Thyroid gland (tissue), 4 donors: ENCODE data around the gene PROK2.

Experiments
- CTCF ChIP-seq, 6 experiments: fragments of 200-600 bp in 3 of 6; fragments of 450-650 bp in 3 of 6; sonication (generic) in 3 of 6; IDR thresholded peaks; one replicate each; pipeline ENCODE4 v1.5.1; 2016 to 2019; ENCODE audit warnings: antibody characterized with exemption in 6 of 6, mild to moderate bottlenecking in 2 of 6, inconsistent platforms in 1 of 6, moderate library complexity in 1 of 6
- POLR2A ChIP-seq, 2 donors: fragments of 450-650 bp; IDR thresholded peaks; one replicate each; pipeline ENCODE4 v1.6.1; 2017; ENCODE audit warnings: antibody characterized with exemption in 2 of 2, mild to moderate bottlenecking in 2 of 2, moderate library complexity in 1 of 2

- TF ChIP-seq CTCF (IDR thresholded peaks at IDR 0.05) (no peak), POLR2A (IDR thresholded peaks at IDR 0.05) (no peak)
These were observed 60.8 kb downstream of the PROK2 start for GRCh38 chr3:71724171-71724453.
